H9 (cell line): ENCODE data around the gene FNDC3B. TPM values are rescaled to one million over a fixed set of nuclear protein-coding genes. Genes with fewer than 3 reads are reported as not detected.

Experiments
- DNase-seq: peaks from one replicate; pipeline ENCODE4 v3.0.0-alpha.2; 2017
- H2AFZ ChIP-seq: one replicate; pipeline ENCODE4 v1.6.1; 2013; ENCODE audit warnings: mild to moderate bottlenecking, low read length, control low read depth, moderate library complexity
- H2AK5ac ChIP-seq: 2 replicates; pipeline ENCODE4 v1.6.1; 2013; ENCODE audit warnings: low read length, control low read depth, mixed read lengths; ENCODE audit not compliant: insufficient read length
- H2BK120ac ChIP-seq: one replicate; pipeline ENCODE4 v1.6.1; 2013; ENCODE audit warnings: low read depth, mild to moderate bottlenecking, low read length, control low read depth, inconsistent platforms; ENCODE audit not compliant: poor library complexity, severe bottlenecking
- H2BK12ac ChIP-seq: 2 replicates; pipeline ENCODE4 v1.6.1; 2013; ENCODE audit warnings: low read length, control low read depth, mixed read lengths, low read depth; ENCODE audit not compliant: insufficient read length
- H2BK15ac ChIP-seq: 2 replicates; pipeline ENCODE4 v1.6.1; 2013; ENCODE audit warnings: low read depth, low read length, control low read depth
- H2BK20ac ChIP-seq: one replicate; pipeline ENCODE4 v1.6.1; 2013; ENCODE audit warnings: low read depth, mild to moderate bottlenecking, low read length, control low read depth, inconsistent platforms; ENCODE audit not compliant: poor library complexity, severe bottlenecking
- H2BK5ac ChIP-seq: 2 replicates; pipeline ENCODE4 v1.6.1; 2013; ENCODE audit warnings: low read length, control low read depth, mixed read lengths; ENCODE audit not compliant: insufficient read length
- H3K14ac ChIP-seq: 2 replicates; pipeline ENCODE4 v1.6.1; 2013; ENCODE audit warnings: low read length, control low read depth; ENCODE audit not compliant: insufficient read depth
- H3K18ac ChIP-seq: 2 replicates; pipeline ENCODE4 v1.6.1; 2013; ENCODE audit warnings: low read depth, mild to moderate bottlenecking, mixed read lengths, low read length, control low read depth; ENCODE audit not compliant: insufficient read length
- H3K23ac ChIP-seq: 2 replicates; pipeline ENCODE4 v1.6.1; 2013; ENCODE audit warnings: low read length, control low read depth, mixed read lengths, low read depth; ENCODE audit not compliant: insufficient read length
- H3K23me2 ChIP-seq: 2 replicates; pipeline ENCODE4 v1.6.1; 2013; ENCODE audit warnings: low read depth, mild to moderate bottlenecking, mixed read lengths, low read length, control low read depth; ENCODE audit not compliant: insufficient read length, poor library complexity, severe bottlenecking
- H3K27ac ChIP-seq: 2 replicates; pipeline ENCODE4 v1.5.1; 2013; ENCODE audit warnings: low read length, control low read depth, mixed read lengths, low read depth; ENCODE audit not compliant: insufficient read length
- H3K27me3 ChIP-seq: 2 replicates; pipeline ENCODE4 v1.6.1; 2013; ENCODE audit warnings: low read length, control low read depth, inconsistent platforms; ENCODE audit not compliant: insufficient read depth
- H3K4ac ChIP-seq: 2 replicates; pipeline ENCODE4 v1.6.1; 2013; ENCODE audit warnings: low read depth, mild to moderate bottlenecking, control low read depth, inconsistent platforms, low read length, moderate library complexity
- H3K4me1 ChIP-seq: 2 replicates; pipeline ENCODE4 v1.6.1; 2013; ENCODE audit warnings: low read length, control low read depth, inconsistent platforms; ENCODE audit not compliant: insufficient read depth
- H3K4me2 ChIP-seq: 2 replicates; pipeline ENCODE4 v1.6.1; 2013; ENCODE audit warnings: low read length, control low read depth, mixed read lengths; ENCODE audit not compliant: insufficient read length, insufficient read depth
- H3K56ac ChIP-seq: 2 replicates; pipeline ENCODE4 v1.6.1; 2013; ENCODE audit warnings: low read depth, mild to moderate bottlenecking, mixed read lengths, low read length, control low read depth; ENCODE audit not compliant: insufficient read length
- H3K79me1 ChIP-seq: 2 replicates; pipeline ENCODE4 v1.6.1; 2013; ENCODE audit warnings: low read depth, mild to moderate bottlenecking, moderate library complexity, low read length, control low read depth, inconsistent platforms; ENCODE audit not compliant: insufficient read depth, poor library complexity, severe bottlenecking
- H3K79me2 ChIP-seq: 2 replicates; pipeline ENCODE4 v1.6.1; 2013; ENCODE audit warnings: low read length, control low read depth, inconsistent platforms; ENCODE audit not compliant: insufficient read depth
- H3K9ac ChIP-seq: 2 replicates; pipeline ENCODE4 v1.6.1; 2013; ENCODE audit warnings: low read length, control low read depth, mixed read lengths; ENCODE audit not compliant: insufficient read length; ENCODE audit errors: extremely low read depth
- H3K9me3 ChIP-seq: one replicate; pipeline ENCODE4 v1.6.1; 2013; ENCODE audit warnings: low read depth, low read length, inconsistent platforms; ENCODE audit not compliant: control insufficient read depth
- H3T11ph ChIP-seq: one replicate; pipeline ENCODE4 v1.6.1; 2013; ENCODE audit warnings: mild to moderate bottlenecking, low read length, control low read depth, inconsistent platforms
- H4K20me1 ChIP-seq: one replicate; pipeline ENCODE4 v1.6.1; 2013; ENCODE audit not compliant: control insufficient read depth, insufficient read length, insufficient read depth
- H4K5ac ChIP-seq: 2 replicates; pipeline ENCODE4 v1.6.1; 2013; ENCODE audit warnings: low read depth, mild to moderate bottlenecking, mixed read lengths, low read length, control low read depth; ENCODE audit not compliant: insufficient read length
- H4K8ac ChIP-seq: replicated peaks from 2 replicates; pipeline ENCODE4 v1.6.1; 2013; ENCODE audit warnings: low read length, control low read depth, mixed read lengths, low read depth; ENCODE audit not compliant: insufficient read length
- H4K91ac ChIP-seq: 2 replicates; pipeline ENCODE4 v1.6.1; 2013; ENCODE audit warnings: low read depth, mild to moderate bottlenecking, moderate library complexity, mixed read lengths, low read length, control low read depth; ENCODE audit not compliant: insufficient read length
- H3K27ac Mint-ChIP-seq, 3 experiments: 2 replicates in 2 of 3; 3 replicates in 1 of 3; pipeline ENCODE4 v1.8.0; 2020 to 2021; ENCODE audit warnings: mixed read lengths in 3 of 3, mild to moderate bottlenecking in 1 of 3, moderate library complexity in 1 of 3
- H3K27me3 Mint-ChIP-seq: 2 replicates; pipeline ENCODE4 v1.8.0; 2021; ENCODE audit warnings: low read depth, mild to moderate bottlenecking, moderate library complexity, mixed read lengths
- H3K36me3 Mint-ChIP-seq, 3 experiments: 2 replicates in 2 of 3; 3 replicates in 1 of 3; pipeline ENCODE4 v1.8.0; 2020 to 2021; ENCODE audit warnings: low read depth in 3 of 3, mixed read lengths in 3 of 3; ENCODE audit not compliant: insufficient read depth in 1 of 3
- H3K4me1 Mint-ChIP-seq, 2 experiments: 2 replicates each; pipeline ENCODE4 v1.8.0; 2020; ENCODE audit warnings: mixed read lengths in 2 of 2
- H3K4me3 Mint-ChIP-seq, 2 experiments: 2 replicates in 1 of 2; 3 replicates in 1 of 2; pipeline ENCODE4 v1.8.0; 2020 to 2021; ENCODE audit warnings: mild to moderate bottlenecking in 2 of 2, mixed read lengths in 2 of 2, moderate library complexity in 1 of 2
- H3K9me3 Mint-ChIP-seq, 2 experiments: 2 replicates in 1 of 2; 3 replicates in 1 of 2; pipeline ENCODE4 v1.8.0; 2020; ENCODE audit warnings: mild to moderate bottlenecking in 2 of 2, mixed read lengths in 2 of 2, moderate library complexity in 1 of 2
- CTCF ChIP-seq: fragments of 200-600 bp; sonication (generic); conservative IDR thresholded peaks from 3 replicates; pipeline ENCODE4 v1.8.0; 2021; ENCODE audit warnings: antibody characterized with exemption, mild to moderate bottlenecking
- WGBS: extraction: QIAGEN DNeasy Blood & Tissue Kit; methylation state at CpG from one replicate; pipeline ENCODE4 v1.1.7; 2013; ENCODE audit warnings: missing lambda C conversion rate, low lambda C conversion rate, mixed read lengths; ENCODE audit not compliant: insufficient read length; ENCODE audit errors: extremely low coverage; 5-methylcytosine and 5-hydroxymethylcytosine counted together
- total RNA-seq: library from RNA; stranded (reverse); gene quantifications from 2 replicates; pipeline ENCODE4 v1.2.1, GENCODE V29; 2021

The FNDC3B gene
- total RNA-seq, 1 experiment from 2014 or later = 43.8 TPM

GRCh38 chr3:172294223-172294806 lies 254.9 kb downstream of the FNDC3B start:
- H3K36me3 Mint-ChIP-seq = peaks cover 27 to 40% (median 37%) of the 10 kb centered on the region in 3 experiments; a peak in 6 of 7 replicates
- no peaks in the 10 kb centered on the region for H3K27me3 ChIP-seq
- no CpG with 5 or more reads among the region's 6 CpGs for WGBS
- no peaks in the 10 kb centered on the region for H3K79me2 ChIP-seq
- no peak overlapping the region for H4K8ac ChIP-seq
- H3K56ac ChIP-seq = no peak overlapping the region
- H2BK20ac ChIP-seq = no peak overlapping the region
- H3K4me1 Mint-ChIP-seq = 0 out of 4 replicates have a peak, but pooled peaks cover 2 to 3% of the 10 kb centered on the region in 2 experiments
- no peaks in the 10 kb centered on the region for H3K23me2 ChIP-seq
- H4K5ac ChIP-seq = no peak overlapping the region
- H4K91ac ChIP-seq = no peak overlapping the region
- DNase-seq = no peak
- no peak overlapping the region for H2AK5ac ChIP-seq
- no peak overlapping the region for H3K23ac ChIP-seq
- no peak overlapping the region for H3K27ac ChIP-seq
- no peak overlapping the region for H3K4ac ChIP-seq
- no peak overlapping the region for H3K18ac ChIP-seq
- no peak overlapping the region for H2BK5ac ChIP-seq
- no peak overlapping the region for H2AFZ ChIP-seq
- no peak overlapping the region for H3K9ac ChIP-seq
- no peak overlapping the region for H3T11ph ChIP-seq
- no peaks in the 10 kb centered on the region for H4K20me1 ChIP-seq
- H2BK15ac ChIP-seq = no peak overlapping the region
- TF ChIP-seq CTCF = no peak
- peak overlapping the region in 1 of 3 experiments; percentile 29; a peak in 1 of 7 replicates for H3K27ac Mint-ChIP-seq
- H3K4me2 ChIP-seq = no peak overlapping the region
- no peaks in the 10 kb centered on the region for H3K9me3 Mint-ChIP-seq
- no peaks in the 10 kb centered on the region for H3K4me1 ChIP-seq
- no peak overlapping the region for H2BK120ac ChIP-seq
- no peaks in the 10 kb centered on the region for H3K27me3 Mint-ChIP-seq
- no peak overlapping the region for H2BK12ac ChIP-seq
- no peak overlapping the region for H3K14ac ChIP-seq
- H3K4me3 Mint-ChIP-seq = no peak overlapping the region
- no peaks in the 10 kb centered on the region for H3K9me3 ChIP-seq
- H3K79me1 ChIP-seq = peaks cover 3% of the 10 kb centered on the region
